B cell (primary cell): Measurements from ENCODE around the gene USPL1. TPM values are rescaled to one million over a fixed set of nuclear protein-coding genes. Genes with fewer than 3 reads are reported as not detected.

Experiments
- ATAC-seq: fragments of 200-7000 bp; cut with Tn5 transposase; one replicate; pipeline ENCODE4 v1.10.0; 2021; ENCODE audit warnings: low read depth, mild to moderate bottlenecking, moderate number of reproducible peaks, moderate library complexity
- CTCF ChIA-PET: fragments of 350-600 bp; sonication (Branson Sonifier 250); formaldehyde crosslinking; loops from one replicate; lab custom pipeline; 2021; ENCODE audit warnings: antibody characterized with exemption, inconsistent platforms; lab: Charles Lee
- POLR2A ChIA-PET: fragments of 350-600 bp; sonication (Branson Sonifier 250); formaldehyde crosslinking; loops from one replicate; lab custom pipeline; 2021; ENCODE audit warnings: antibody characterized with exemption; lab: Charles Lee
- DNase-seq: peaks from one replicate; pipeline ENCODE4 v3.0.0; 2013
- H2AFZ ChIP-seq: 2 replicates; pipeline ENCODE4 v1.6.1; 2012; ENCODE audit warnings: mild to moderate bottlenecking, low read depth, low read length; ENCODE audit not compliant: insufficient read depth, poor library complexity, severe bottlenecking
- H3K27ac ChIP-seq, 2 donors: 1 replicate in 1 of 2; 2 replicates in 1 of 2; pipeline ENCODE4 v1.5.1; 2012 to 2013; ENCODE audit warnings: low read length in 2 of 2, mild to moderate bottlenecking in 2 of 2, moderate library complexity in 1 of 2
- H3K27me3 ChIP-seq, 4 experiments: fragments of 200-600 bp in 1 of 4; sonication (generic) in 1 of 4; replicated peaks in 1 of 4; 1 replicate in 2 of 4; 2 replicates in 2 of 4; pipeline versions ENCODE4 v1.6.1 to v1.7.0; 2013 to 2016; ENCODE audit warnings: low read length in 3 of 4, mild to moderate bottlenecking in 2 of 4, mixed read lengths in 1 of 4, moderate library complexity in 1 of 4; ENCODE audit not compliant: insufficient read depth in 4 of 4, control insufficient read depth in 3 of 4; ENCODE audit errors: control extremely low read depth in 1 of 4
- H3K36me3 ChIP-seq, 2 experiments: replicated peaks in 1 of 2; 1 replicate in 1 of 2; 2 replicates in 1 of 2; pipeline versions ENCODE4 v1.6.1 to v1.7.1; 2013; ENCODE audit warnings: low read length in 1 of 2; ENCODE audit not compliant: insufficient read depth in 2 of 2, control insufficient read depth in 1 of 2; ENCODE audit errors: control extremely low read depth in 1 of 2, extremely low read depth in 1 of 2
- H3K4me1 ChIP-seq, 2 donors: fragments of 200-600 bp in 1 of 2; sonication (generic) in 1 of 2; 1 replicate in 1 of 2; 2 replicates in 1 of 2; pipeline versions ENCODE4 v1.5.1 to v1.6.1; 2013 to 2017; ENCODE audit warnings: low read length in 2 of 2; ENCODE audit not compliant: control insufficient read depth in 2 of 2, insufficient read depth in 2 of 2
- H3K4me2 ChIP-seq: replicated peaks from 2 replicates; pipeline ENCODE3; 2012; ENCODE audit warnings: mild to moderate bottlenecking, low read depth, low read length; ENCODE audit not compliant: poor library complexity, severe bottlenecking
- H3K4me3 ChIP-seq, 5 experiments: fragments of 200-600 bp in 1 of 5; sonication (generic) in 1 of 5; 1 replicate in 3 of 5; 2 replicates in 2 of 5; pipeline versions ENCODE4 v1.5.1 to v1.7.0; 2011 to 2016; ENCODE audit warnings: low read length in 4 of 5, mild to moderate bottlenecking in 4 of 5, low read depth in 2 of 5, control low read depth in 1 of 5, moderate library complexity in 1 of 5; ENCODE audit not compliant: insufficient read depth in 1 of 5; ENCODE audit errors: control extremely low read depth in 1 of 5, extremely low read depth in 1 of 5
- H3K79me2 ChIP-seq: fragments of 200-600 bp; sonication (generic); one replicate; pipeline ENCODE4 v1.6.0; 2016; ENCODE audit warnings: low read length; ENCODE audit not compliant: control insufficient read depth, insufficient read depth
- H3K9ac ChIP-seq: fragments of 200-600 bp; sonication (generic); 2 replicates; pipeline ENCODE4 v1.6.1; 2017; ENCODE audit warnings: mild to moderate bottlenecking, low read length, moderate library complexity
- H3K9me3 ChIP-seq, 3 donors: one replicate each; pipeline versions ENCODE4 v1.6.1 to v1.7.1; 2013; ENCODE audit warnings: low read length in 2 of 3; ENCODE audit not compliant: control insufficient read depth in 2 of 3, insufficient read depth in 1 of 3; ENCODE audit errors: control extremely low read depth in 1 of 3
- H4K20me1 ChIP-seq: 2 replicates; pipeline ENCODE4 v1.6.0; 2012; ENCODE audit warnings: mild to moderate bottlenecking, low read length; ENCODE audit not compliant: insufficient read depth, control insufficient read depth, poor library complexity, severe bottlenecking
- H3K27ac Mint-ChIP-seq: one replicate; pipeline ENCODE4 v1.8.0; 2021; ENCODE audit warnings: mixed read lengths
- H3K27me3 Mint-ChIP-seq: one replicate; pipeline ENCODE4 v1.8.0; 2021; ENCODE audit warnings: mixed read lengths
- H3K4me1 Mint-ChIP-seq: one replicate; pipeline ENCODE4 v1.8.0; 2021; ENCODE audit warnings: mixed read lengths
- H3K4me3 Mint-ChIP-seq: one replicate; pipeline ENCODE4 v1.8.0; 2021; ENCODE audit warnings: mixed read lengths
- H3K9me3 Mint-ChIP-seq: one replicate; pipeline ENCODE4 v1.8.0; 2022; ENCODE audit warnings: mixed read lengths; ENCODE audit not compliant: insufficient read depth
- EZH2 ChIP-seq: IDR thresholded peaks from 2 replicates; pipeline ENCODE4 v1.6.1; 2012; ENCODE audit warnings: borderline replicate concordance, low read depth, mild to moderate bottlenecking, moderate library complexity, low read length; ENCODE audit not compliant: insufficient read depth, poor library complexity, severe bottlenecking
- WGBS: methylation state at CpG from one replicate; pipeline ENCODE4 v1.1.5; 2013; ENCODE audit warnings: missing lambda C conversion rate; ENCODE audit not compliant: insufficient coverage; 5-methylcytosine and 5-hydroxymethylcytosine counted together
- intact Hi-C: fragments of 100-400 bp; cut with micrococcal nuclease; formaldehyde crosslinking; loops from one replicate; pipeline ENCODE4 v1.10.0; 2022
- polyA plus RNA-seq: library from polyadenylated mRNA; depleted of rRNA; stranded (reverse); fragments of >200 nt; gene quantifications from 2 replicates; pipeline ENCODE4 v1.2.3, GENCODE V29; 2012
- total RNA-seq, 2 donors: library from RNA; stranded (reverse); fragments of 120-200 nt in 1 of 2; gene quantifications; 1 replicate in 1 of 2; 2 replicates in 1 of 2; pipeline versions ENCODE4 v1.2.3 to v1.2.4, GENCODE V29; 2013 to 2022
- TF ChIP-seq, protein P1 (sequence below): fragments of 200-600 bp; IDR thresholded peaks from one replicate; pipeline ENCODE4 v1.8.0; 2022; ENCODE audit warnings: antibody characterized with exemption, mild to moderate bottlenecking

Gene USPL1
- total and polyA plus RNA-seq, 2 donors (not counting 1 experiment from before 2014, with no cell fraction given), result 30.2 to 55.8 TPM

DNA sequence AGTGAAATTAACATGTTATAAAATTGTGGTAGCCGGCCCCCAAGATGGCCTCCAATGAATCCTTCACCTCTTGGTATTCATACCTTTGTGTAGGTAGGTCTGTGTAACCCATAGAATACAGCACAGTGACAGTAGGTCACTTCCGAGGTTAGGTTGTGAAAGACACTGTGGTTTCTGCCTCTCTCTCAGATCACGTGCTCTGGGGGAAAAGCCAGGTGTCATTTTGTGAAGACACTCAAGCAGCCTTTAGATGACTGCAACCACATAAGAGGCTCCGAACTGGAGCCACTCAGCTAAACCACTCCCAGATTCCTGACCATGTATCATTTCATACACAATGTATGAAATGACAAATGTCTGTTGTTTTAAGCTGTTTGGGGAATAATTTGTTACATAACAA is 9.8 kb upstream of the USPL1 start:
- peaks cover 2 to 4% of the 10 kb centered on the region in 2 experiments for H3K36me3 ChIP-seq
- peak overlapping the region; percentile 11 to 44 for H3K27ac ChIP-seq

DNA sequence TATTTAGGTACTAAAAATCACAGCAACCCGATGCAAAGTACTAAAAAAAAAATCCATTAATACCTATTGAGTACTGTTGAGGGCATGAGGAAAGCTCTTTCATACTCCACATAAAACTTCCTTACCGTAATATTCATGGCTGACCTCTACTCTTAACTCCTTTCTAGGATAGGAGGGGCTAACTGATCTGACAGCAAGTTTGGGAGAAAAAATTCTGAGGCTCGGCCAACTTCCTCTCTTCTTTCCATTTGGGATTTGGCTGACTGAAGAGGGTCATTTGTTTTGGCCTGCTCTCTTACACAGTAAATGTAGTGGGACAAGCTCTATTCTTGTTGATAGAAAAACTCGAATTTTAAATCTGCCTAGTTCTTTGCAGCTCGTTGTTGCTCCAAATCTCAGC is 9.4 kb upstream of the USPL1 start:
- WGBS, result no CpG with 5 or more reads among the region's 5 CpGs
- peak overlapping the region; percentile 50 for H2AFZ ChIP-seq
- H4K20me1 ChIP-seq, result no peaks in the 10 kb centered on the region
- Mint-ChIP-seq H3K4me1 (peaks cover 53% of the 10 kb centered on the region), H3K27ac (peak overlapping the region; percentile 32), H3K27me3 (no peaks in the 10 kb centered on the region), H3K4me3 (no peak overlapping the region), H3K9me3 (no peaks in the 10 kb centered on the region)
- H3K4me3 ChIP-seq, result no peak overlapping the region
- peaks cover 2 to 4% of the 10 kb centered on the region in 2 experiments for H3K36me3 ChIP-seq
- ATAC-seq (no peak), DNase-seq (no peak)
- POLR2A ChIA-PET, result interaction anchor here (2.2 kb wide), 1 partner anchor 9 kb away, joined by 10 read pairs; the partner anchor contains the start of gene USPL1
- H3K79me2 ChIP-seq, result peaks cover 41% of the 10 kb centered on the region
- TF ChIP-seq EZH2, result no peak
- TF ChIP-seq, protein P1, sequence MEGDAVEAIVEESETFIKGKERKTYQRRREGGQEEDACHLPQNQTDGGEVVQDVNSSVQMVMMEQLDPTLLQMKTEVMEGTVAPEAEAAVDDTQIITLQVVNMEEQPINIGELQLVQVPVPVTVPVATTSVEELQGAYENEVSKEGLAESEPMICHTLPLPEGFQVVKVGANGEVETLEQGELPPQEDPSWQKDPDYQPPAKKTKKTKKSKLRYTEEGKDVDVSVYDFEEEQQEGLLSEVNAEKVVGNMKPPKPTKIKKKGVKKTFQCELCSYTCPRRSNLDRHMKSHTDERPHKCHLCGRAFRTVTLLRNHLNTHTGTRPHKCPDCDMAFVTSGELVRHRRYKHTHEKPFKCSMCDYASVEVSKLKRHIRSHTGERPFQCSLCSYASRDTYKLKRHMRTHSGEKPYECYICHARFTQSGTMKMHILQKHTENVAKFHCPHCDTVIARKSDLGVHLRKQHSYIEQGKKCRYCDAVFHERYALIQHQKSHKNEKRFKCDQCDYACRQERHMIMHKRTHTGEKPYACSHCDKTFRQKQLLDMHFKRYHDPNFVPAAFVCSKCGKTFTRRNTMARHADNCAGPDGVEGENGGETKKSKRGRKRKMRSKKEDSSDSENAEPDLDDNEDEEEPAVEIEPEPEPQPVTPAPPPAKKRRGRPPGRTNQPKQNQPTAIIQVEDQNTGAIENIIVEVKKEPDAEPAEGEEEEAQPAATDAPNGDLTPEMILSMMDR, result no peak
- intact Hi-C loops, result loop anchor here (1.0 kb wide), 1 partner anchor 8 kb away; no protein-coding TSS in a partner anchor
- H3K9ac ChIP-seq, result no peak overlapping the region
- H3K27ac ChIP-seq, result peak overlapping the region in 1 of 2 donors; percentile 44
- H3K4me2 ChIP-seq, result peak overlapping the region; percentile 46
- peaks cover 36 to 39% of the 10 kb centered on the region in 2 donors for H3K4me1 ChIP-seq
- H3K27me3 ChIP-seq, result no peaks in the 10 kb centered on the region
- CTCF ChIA-PET, result interaction anchor here (1.1 to 3.7 kb wide), 4 partner anchors 9 to 476 kb away, joined by 3 to 15 read pairs (median 8); partner anchors contain the start of gene USPL1
- H3K9me3 ChIP-seq, result no peaks in the 10 kb centered on the region

More for the DNA sequence above, 9.8 kb upstream of the USPL1 start:
- Histone ChIP-seq H3K4me2 (peak overlapping the region; percentile 46), H3K4me3 (no peak overlapping the region), H4K20me1 (no peaks in the 10 kb centered on the region), H3K27me3 (no peaks in the 10 kb centered on the region), H3K79me2 (peaks cover 39% of the 10 kb centered on the region), H2AFZ (peak overlapping the region; percentile 50), H3K9me3 (no peaks in the 10 kb centered on the region), H3K4me1 (peaks cover 34 to 37% of the 10 kb centered on the region in 2 donors), H3K9ac (no peak overlapping the region)
- peak; percentile 86 for DNase-seq
- Mint-ChIP-seq H3K4me3 (peak overlapping the region; percentile 52), H3K27me3 (no peaks in the 10 kb centered on the region), H3K4me1 (peaks cover 48% of the 10 kb centered on the region), H3K27ac (peak overlapping the region; percentile 80), H3K9me3 (no peaks in the 10 kb centered on the region)
- TF ChIP-seq EZH2, result no peak
- TF ChIP-seq, protein P1, result no peak
- CTCF ChIA-PET, result interaction anchor here (1.1 to 3.7 kb wide), 4 partner anchors 10 to 476 kb away, joined by 3 to 15 read pairs (median 8); partner anchors contain the start of gene USPL1
- POLR2A ChIA-PET, result interaction anchor here (0.6 to 2.2 kb wide), 2 partner anchors 10 to 30 kb away, joined by 6 to 10 read pairs; partner anchors contain the start of gene USPL1
- intact Hi-C loops, result loop anchor here (1.0 kb wide), 1 partner anchor 8 kb away; no protein-coding TSS in a partner anchor
- WGBS, result 0% methylated on average over 2 of the region's 4 CpGs
- peak; percentile 95 for ATAC-seq
